ENCODE measurements around the gene STIMATE. TPM values are rescaled to one million over a fixed set of nuclear protein-coding genes. Genes with fewer than 3 reads are reported as not detected.

The STIMATE gene
- total RNA-seq, 6 experiments from 2014 or later = 18.4 to 25.6 (median 21.7) TPM

DNA sequence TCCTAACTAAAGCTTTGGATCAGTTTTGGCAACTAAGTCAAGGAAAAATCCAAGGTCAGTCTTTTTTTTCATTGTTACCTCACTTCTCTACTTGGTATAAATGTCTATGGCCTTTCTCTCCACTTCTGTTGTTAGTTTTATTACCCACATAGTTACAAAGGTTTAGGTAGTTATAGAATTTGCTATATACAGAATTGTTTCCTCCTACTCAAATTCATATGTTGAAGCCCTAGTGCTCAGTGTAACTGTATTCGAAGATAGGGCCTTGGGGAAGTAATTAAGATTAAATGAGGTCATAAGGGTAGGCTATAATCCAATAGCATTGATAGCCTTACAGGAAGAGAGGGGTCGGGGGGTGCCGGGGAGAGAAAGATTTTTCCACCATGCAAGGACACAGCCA, 19.7 kb upstream of the STIMATE start:
- TF ChIP-seq, protein P1, sequence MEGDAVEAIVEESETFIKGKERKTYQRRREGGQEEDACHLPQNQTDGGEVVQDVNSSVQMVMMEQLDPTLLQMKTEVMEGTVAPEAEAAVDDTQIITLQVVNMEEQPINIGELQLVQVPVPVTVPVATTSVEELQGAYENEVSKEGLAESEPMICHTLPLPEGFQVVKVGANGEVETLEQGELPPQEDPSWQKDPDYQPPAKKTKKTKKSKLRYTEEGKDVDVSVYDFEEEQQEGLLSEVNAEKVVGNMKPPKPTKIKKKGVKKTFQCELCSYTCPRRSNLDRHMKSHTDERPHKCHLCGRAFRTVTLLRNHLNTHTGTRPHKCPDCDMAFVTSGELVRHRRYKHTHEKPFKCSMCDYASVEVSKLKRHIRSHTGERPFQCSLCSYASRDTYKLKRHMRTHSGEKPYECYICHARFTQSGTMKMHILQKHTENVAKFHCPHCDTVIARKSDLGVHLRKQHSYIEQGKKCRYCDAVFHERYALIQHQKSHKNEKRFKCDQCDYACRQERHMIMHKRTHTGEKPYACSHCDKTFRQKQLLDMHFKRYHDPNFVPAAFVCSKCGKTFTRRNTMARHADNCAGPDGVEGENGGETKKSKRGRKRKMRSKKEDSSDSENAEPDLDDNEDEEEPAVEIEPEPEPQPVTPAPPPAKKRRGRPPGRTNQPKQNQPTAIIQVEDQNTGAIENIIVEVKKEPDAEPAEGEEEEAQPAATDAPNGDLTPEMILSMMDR (IDR thresholded peaks at IDR 0.05) = no peak
- DNase-seq = no peak
- H3K27ac Mint-ChIP-seq = no peak overlapping the region
- H3K4me1 Mint-ChIP-seq (ENCODE audit: low read depth) = peaks cover 2% of the 10 kb centered on the region; the same call in 1 of the 2 replicates
- no peaks in the 10 kb centered on the region; the same call in 1 of the 2 replicates for H3K27me3 Mint-ChIP-seq (ENCODE audit: insufficient read depth)
- H3K4me3 Mint-ChIP-seq = no peak overlapping the region
- H3K9me3 Mint-ChIP-seq = no peaks in the 10 kb centered on the region
- H3K36me3 Mint-ChIP-seq (ENCODE audit: low read depth) = no peaks in the 10 kb centered on the region

DNA sequence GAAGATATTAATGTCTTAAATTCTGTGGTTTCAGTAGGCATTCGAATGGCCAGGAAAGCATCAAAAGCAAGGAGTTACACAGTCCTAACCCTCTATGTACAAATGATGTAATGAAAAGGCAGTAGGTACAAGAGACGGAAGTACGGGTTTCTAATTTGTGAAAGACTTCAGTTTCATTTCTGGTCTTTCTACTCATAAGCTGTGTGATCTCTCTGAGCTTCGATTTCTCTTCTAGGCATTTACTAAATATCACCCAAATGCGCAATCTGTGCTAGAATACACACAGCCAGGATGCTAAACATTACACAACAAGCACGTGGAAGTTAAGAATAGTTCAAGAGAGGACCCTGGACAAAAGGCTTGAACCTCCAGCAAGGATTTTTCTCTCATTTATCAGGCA, 17.9 kb upstream of the STIMATE start:
- no peaks in the 10 kb centered on the region for H3K4me1 Mint-ChIP-seq (ENCODE audit: low read depth)
- DNase-seq = no peak
- no peaks in the 10 kb centered on the region; the same call in 1 of the 2 replicates for H3K27me3 Mint-ChIP-seq (ENCODE audit: insufficient read depth)
- H3K27ac Mint-ChIP-seq = no peak overlapping the region
- no peaks in the 10 kb centered on the region for H3K9me3 Mint-ChIP-seq
- TF ChIP-seq, protein P1 (IDR thresholded peaks at IDR 0.05) = no peak
- no peak overlapping the region for H3K4me3 Mint-ChIP-seq
- no peaks in the 10 kb centered on the region for H3K36me3 Mint-ChIP-seq (ENCODE audit: low read depth)

GRCh38 chr3:52912885-52913731, 15.8 kb upstream of the STIMATE start:
- H3K9me3 Mint-ChIP-seq = no peaks in the 10 kb centered on the region
- H3K36me3 Mint-ChIP-seq (ENCODE audit: low read depth) = no peaks in the 10 kb centered on the region
- H3K4me3 Mint-ChIP-seq = no peak overlapping the region
- no peak overlapping the region for H3K27ac Mint-ChIP-seq
- H3K4me1 Mint-ChIP-seq (ENCODE audit: low read depth) = no peaks in the 10 kb centered on the region
- TF ChIP-seq, protein P1 (IDR thresholded peaks at IDR 0.05) = no peak
- no peaks in the 10 kb centered on the region; the same call in 1 of the 2 replicates for H3K27me3 Mint-ChIP-seq (ENCODE audit: insufficient read depth)
- DNase-seq = no peak

- Mint-ChIP-seq H3K36me3 (ENCODE audit: low read depth) (no peaks in the 10 kb centered on the region), H3K27ac (no peak overlapping the region), H3K9me3 (no peaks in the 10 kb centered on the region), H3K27me3 (ENCODE audit: insufficient read depth) (no peaks in the 10 kb centered on the region; the same call in 1 of the 2 replicates), H3K4me3 (no peak overlapping the region), H3K4me1 (ENCODE audit: low read depth) (no peaks in the 10 kb centered on the region)
- no peak for DNase-seq
- TF ChIP-seq, protein P1 (IDR thresholded peaks at IDR 0.05) = no peak
Measured at GRCh38 chr3:52910823-52911222, 13.5 kb upstream of the STIMATE start.

GRCh38 chr3:52907497-52907896, 10.1 kb upstream of the STIMATE start:
- Mint-ChIP-seq H3K27ac (no peak overlapping the region), H3K27me3 (ENCODE audit: insufficient read depth) (no peaks in the 10 kb centered on the region; the same call in 1 of the 2 replicates), H3K4me3 (no peak overlapping the region), H3K9me3 (no peaks in the 10 kb centered on the region), H3K36me3 (ENCODE audit: low read depth) (no peaks in the 10 kb centered on the region), H3K4me1 (ENCODE audit: low read depth) (no peaks in the 10 kb centered on the region)
- TF ChIP-seq, protein P1 (IDR thresholded peaks at IDR 0.05) = peak; percentile 31
- DNase-seq = no peak
